PC-3 (cell line): ENCODE data around the gene DOCK4.

Source experiments
- CTCF ChIP-seq: fragments of 300-600 bp; sonication (generic); conservative IDR thresholded peaks from 2 replicates; pipeline ENCODE4 v1.5.1; 2017; ENCODE audit warnings: antibody characterized with exemption, low read depth, mild to moderate bottlenecking, low read length
- EZH2 ChIP-seq: fragments of 300-600 bp; sonication (generic); IDR thresholded peaks from one replicate; pipeline ENCODE4 v1.6.1; 2017; ENCODE audit warnings: antibody characterized with exemption, mild to moderate bottlenecking, low read length; ENCODE audit not compliant: unreplicated experiment

DNA sequence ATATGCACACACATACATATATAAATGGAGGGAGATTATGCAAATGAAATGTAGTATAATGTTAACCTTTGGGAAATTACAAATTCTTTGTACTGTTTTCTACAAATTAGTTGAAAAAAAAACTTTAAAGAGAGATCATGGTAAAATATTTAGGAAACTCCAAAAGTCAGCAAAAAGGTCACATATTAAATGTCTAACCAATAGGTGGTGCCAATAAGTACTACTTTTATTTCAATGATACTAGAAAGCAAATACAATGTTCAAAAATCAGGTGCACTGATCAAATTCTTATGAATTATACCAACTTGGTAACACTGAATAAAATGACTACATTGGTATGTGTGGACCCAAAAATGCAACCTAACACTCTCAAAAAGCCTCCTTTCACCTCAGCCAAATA lies 276.9 kb downstream of the DOCK4 start:
- TF ChIP-seq EZH2 (no peak), CTCF (peak; percentile 43; the same call in 1 of the 2 replicates)
